Erythroblast (primary cell): ENCODE results near the gene CDKAL1.

Experiments used
- DNase-seq, 2 experiments: peaks; one replicate each; lab custom pipeline; 2025; lab: John Stamatoyannopoulos, UW
- GATA1 ChIP-seq: IDR thresholded peaks from 2 replicates; pipeline ENCODE4 v1.6.1; 2011; ENCODE audit warnings: low read depth, mild to moderate bottlenecking, control low read depth, low read length, moderate library complexity
- POLR2A ChIP-seq: IDR thresholded peaks from 2 replicates; pipeline ENCODE4 v1.6.1; 2011; ENCODE audit warnings: mild to moderate bottlenecking, low read length

Gene CDKAL1

DNA sequence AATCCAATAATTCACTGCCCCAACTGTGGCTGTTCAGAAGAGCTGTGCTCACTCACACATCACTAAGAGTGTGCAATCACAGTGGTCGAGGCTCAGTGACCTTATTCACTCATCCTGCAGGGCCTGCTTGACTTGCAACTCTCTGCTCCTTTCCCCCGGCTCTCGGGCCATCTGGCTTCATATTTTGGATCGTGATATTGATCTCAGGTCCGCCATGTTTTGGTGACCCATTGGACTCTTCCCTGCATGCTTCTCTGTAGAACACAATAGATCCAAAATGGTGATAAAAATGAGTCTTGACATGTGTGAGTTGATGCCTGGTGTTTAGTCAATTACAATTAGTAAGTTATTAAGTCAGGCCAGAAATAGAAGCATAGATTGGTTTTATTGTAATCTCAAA is 745.4 kb downstream of the CDKAL1 start:
- no peak for TF ChIP-seq POLR2A

GRCh38 chr6:21281366-21281765 is 747.1 kb downstream of the CDKAL1 start:
- no peak for DNase-seq
- no peak for TF ChIP-seq POLR2A
- TF ChIP-seq GATA1 = no peak

More for the DNA sequence above, 745.4 kb downstream of the CDKAL1 start:
- DNase-seq = no peak
